Activated CD4-positive, alpha-beta T cell treated with anti-CD3 and anti-CD28 coated beads for 36 hours (primary cell): ENCODE data around the gene PIK3AP1. TPM values are rescaled to one million over a fixed set of nuclear protein-coding genes. Genes with fewer than 3 reads are reported as not detected.
A peak's percentile ranks its signal among the peaks of the same experiment; 100 is the strongest.

ENCODE experiments used
- ATAC-seq: fragments of 200-7000 bp; cut with Tn5 transposase; one replicate; pipeline ENCODE4 v1.10.0; 2021; ENCODE audit warnings: mild to moderate bottlenecking, moderate library complexity
- CTCF ChIA-PET: fragments of 350-600 bp; sonication (Branson Sonifier 250); formaldehyde crosslinking; loops from one replicate; lab custom pipeline; 2021; ENCODE audit warnings: antibody characterized with exemption; lab: Charles Lee
- POLR2A ChIA-PET: fragments of 350-600 bp; sonication (Branson Sonifier 250); formaldehyde crosslinking; loops from one replicate; lab custom pipeline; 2021; ENCODE audit warnings: antibody characterized with exemption, inconsistent platforms; lab: Charles Lee
- DNase-seq: peaks from one replicate; pipeline ENCODE4 v3.0.0-alpha.2; 2020
- H3K27ac Mint-ChIP-seq: one replicate; pipeline ENCODE4 v1.8.0; 2021; ENCODE audit warnings: mixed read lengths
- H3K27me3 Mint-ChIP-seq: one replicate; pipeline ENCODE4 v1.8.0; 2021; ENCODE audit warnings: mixed read lengths
- H3K36me3 Mint-ChIP-seq: one replicate; pipeline ENCODE4 v1.8.0; 2021; ENCODE audit warnings: low read depth, mixed read lengths
- H3K4me1 Mint-ChIP-seq: one replicate; pipeline ENCODE4 v1.8.0; 2021; ENCODE audit warnings: mixed read lengths
- H3K4me3 Mint-ChIP-seq: one replicate; pipeline ENCODE4 v1.8.0; 2021; ENCODE audit warnings: mild to moderate bottlenecking, moderate library complexity, mixed read lengths
- H3K9me3 Mint-ChIP-seq: one replicate; pipeline ENCODE4 v1.8.0; 2021; ENCODE audit warnings: low read depth, mixed read lengths
- intact Hi-C, 2 experiments: fragments of 100-400 bp; cut with DNase I in 1 of 2; cut with micrococcal nuclease in 1 of 2; formaldehyde crosslinking; loops; one replicate each; pipeline versions ENCODE4 v1.14.2 to v1.15.1; 2022 to 2024; cut with DNase I, micrococcal nuclease
- total RNA-seq, 2 experiments: library from RNA; stranded (reverse); gene quantifications; one replicate each; pipeline ENCODE4 v1.2.3, GENCODE V29; 2021

PIK3AP1 gene
- total RNA-seq, 2 experiments from 2014 or later = 2.7 to 2.9 TPM

GRCh38 chr10:96695366-96695765 lies 24.9 kb downstream of the PIK3AP1 start:
- Mint-ChIP-seq H3K27ac (peak overlapping the region; percentile 76), H3K9me3 (no peaks in the 10 kb centered on the region), H3K27me3 (no peaks in the 10 kb centered on the region), H3K36me3 (no peaks in the 10 kb centered on the region), H3K4me1 (peaks cover 28% of the 10 kb centered on the region), H3K4me3 (no peak overlapping the region)
- DNase-seq (peak; percentile 33), ATAC-seq (peak; percentile 76)
- POLR2A ChIA-PET = no interaction called here
- intact Hi-C loops = loop anchor here in 1 of 2 experiments (2.0 to 5.0 kb wide), 2 partner anchors 25 to 108 kb away; partner anchors contain the start of genes PIK3AP1 and TM9SF3
- CTCF ChIA-PET = no interaction called here

- ATAC-seq (no peak), DNase-seq (no peak)
- H3K27ac Mint-ChIP-seq = no peak overlapping the region
- H3K4me3 Mint-ChIP-seq = no peak overlapping the region
- no peaks in the 10 kb centered on the region for H3K27me3 Mint-ChIP-seq
- CTCF ChIA-PET = no interaction called here
- POLR2A ChIA-PET = no interaction called here
- H3K9me3 Mint-ChIP-seq = no peaks in the 10 kb centered on the region
- H3K36me3 Mint-ChIP-seq = no peaks in the 10 kb centered on the region
- intact Hi-C loops = no loop called here
- H3K4me1 Mint-ChIP-seq = peaks cover 28% of the 10 kb centered on the region
These were observed 26.9 kb downstream of the PIK3AP1 start for GRCh38 chr10:96693431-96693830.

GRCh38 chr10:96692427-96692826 lies 27.9 kb downstream of the PIK3AP1 start:
- Mint-ChIP-seq H3K27me3 (no peaks in the 10 kb centered on the region), H3K4me3 (no peak overlapping the region), H3K9me3 (no peaks in the 10 kb centered on the region), H3K27ac (no peak overlapping the region), H3K36me3 (no peaks in the 10 kb centered on the region), H3K4me1 (peaks cover 33% of the 10 kb centered on the region)
- ATAC-seq (no peak), DNase-seq (no peak)
- intact Hi-C loops = no loop called here
- ChIA-PET CTCF (interaction anchor here (0.6 to 1.0 kb wide), 2 partner anchors 9 to 130 kb away, joined by 3 read pairs; no protein-coding TSS in a partner anchor), POLR2A (no interaction called here)

GRCh38 chr10:96691761-96692160 lies 28.6 kb downstream of the PIK3AP1 start:
- no peaks in the 10 kb centered on the region for H3K27me3 Mint-ChIP-seq
- H3K4me1 Mint-ChIP-seq = peaks cover 33% of the 10 kb centered on the region
- POLR2A ChIA-PET = no interaction called here

GRCh38 chr10:96690755-96691730 lies 29.3 kb downstream of the PIK3AP1 start:
- POLR2A ChIA-PET = no interaction called here
- ATAC-seq = no peak

More at GRCh38 chr10:96691761-96692160, 28.6 kb downstream of the PIK3AP1 start:
- H3K36me3 Mint-ChIP-seq = no peaks in the 10 kb centered on the region
- intact Hi-C loops = no loop called here
- no peak overlapping the region for H3K27ac Mint-ChIP-seq
- no peak for ATAC-seq
- H3K4me3 Mint-ChIP-seq = no peak overlapping the region
- no peak for DNase-seq
- H3K9me3 Mint-ChIP-seq = no peaks in the 10 kb centered on the region
- CTCF ChIA-PET = interaction anchor here (0.5 kb wide), 1 partner anchor 252 kb away, joined by 3 read pairs; no protein-coding TSS in a partner anchor

GRCh38 chr10:96688789-96689188 lies 31.5 kb downstream of the PIK3AP1 start:
- Mint-ChIP-seq H3K4me3 (no peak overlapping the region), H3K27me3 (no peaks in the 10 kb centered on the region), H3K4me1 (peaks cover 13% of the 10 kb centered on the region), H3K36me3 (no peaks in the 10 kb centered on the region), H3K27ac (no peak overlapping the region), H3K9me3 (no peaks in the 10 kb centered on the region)
- no peak for ATAC-seq
- ChIA-PET CTCF (no interaction called here), POLR2A (no interaction called here)
- intact Hi-C loops = no loop called here
- DNase-seq = no peak

More at GRCh38 chr10:96690755-96691730, 29.3 kb downstream of the PIK3AP1 start:
- no peak for DNase-seq
- no peak overlapping the region for H3K27ac Mint-ChIP-seq
- no peaks in the 10 kb centered on the region for H3K36me3 Mint-ChIP-seq
- intact Hi-C loops = no loop called here
- no peak overlapping the region for H3K4me3 Mint-ChIP-seq
- H3K27me3 Mint-ChIP-seq = no peaks in the 10 kb centered on the region
- H3K9me3 Mint-ChIP-seq = no peaks in the 10 kb centered on the region
- peaks cover 28% of the 10 kb centered on the region for H3K4me1 Mint-ChIP-seq
- CTCF ChIA-PET = interaction anchor here (0.5 to 0.9 kb wide), 2 partner anchors 50 to 253 kb away, joined by 3 read pairs; no protein-coding TSS in a partner anchor

GRCh38 chr10:96687317-96688012 lies 32.8 kb downstream of the PIK3AP1 start:
- ChIA-PET CTCF (no interaction called here), POLR2A (no interaction called here)
- ATAC-seq = no peak
- Mint-ChIP-seq H3K27me3 (no peaks in the 10 kb centered on the region), H3K27ac (no peak overlapping the region), H3K36me3 (no peaks in the 10 kb centered on the region), H3K9me3 (no peaks in the 10 kb centered on the region), H3K4me3 (no peak overlapping the region), H3K4me1 (peaks cover 9% of the 10 kb centered on the region)
- intact Hi-C loops = no loop called here
- no peak for DNase-seq

- no peaks in the 10 kb centered on the region for H3K27me3 Mint-ChIP-seq
- POLR2A ChIA-PET = interaction anchor here (0.6 kb wide), 1 partner anchor 12 kb away, joined by 3 read pairs; no protein-coding TSS in a partner anchor
These were observed 33.8 kb downstream of the PIK3AP1 start for GRCh38 chr10:96686514-96686913.

GRCh38 chr10:96685306-96685705 lies 35.0 kb downstream of the PIK3AP1 start:
- Mint-ChIP-seq H3K36me3 (no peaks in the 10 kb centered on the region), H3K9me3 (no peaks in the 10 kb centered on the region), H3K4me3 (no peak overlapping the region), H3K4me1 (peaks cover 5% of the 10 kb centered on the region), H3K27ac (no peak overlapping the region), H3K27me3 (no peaks in the 10 kb centered on the region)
- intact Hi-C loops = no loop called here
- no peak for ATAC-seq
- DNase-seq = no peak
- ChIA-PET CTCF (no interaction called here), POLR2A (no interaction called here)

More at GRCh38 chr10:96686514-96686913, 33.8 kb downstream of the PIK3AP1 start:
- intact Hi-C loops = no loop called here
- CTCF ChIA-PET = interaction anchor here (0.8 kb wide), 1 partner anchor 100 kb away, joined by 3 read pairs; the partner anchor contains the start of gene TM9SF3
- no peaks in the 10 kb centered on the region for H3K9me3 Mint-ChIP-seq
- peaks cover 9% of the 10 kb centered on the region for H3K4me1 Mint-ChIP-seq
- no peaks in the 10 kb centered on the region for H3K36me3 Mint-ChIP-seq
- DNase-seq = no peak
- H3K4me3 Mint-ChIP-seq = no peak overlapping the region
- no peak for ATAC-seq
- H3K27ac Mint-ChIP-seq = no peak overlapping the region

- Mint-ChIP-seq H3K27me3 (no peaks in the 10 kb centered on the region), H3K27ac (no peak overlapping the region), H3K4me3 (no peak overlapping the region), H3K36me3 (no peaks in the 10 kb centered on the region), H3K9me3 (no peaks in the 10 kb centered on the region), H3K4me1 (peaks cover 5% of the 10 kb centered on the region)
- ChIA-PET POLR2A (no interaction called here), CTCF (no interaction called here)
- DNase-seq = no peak
- intact Hi-C loops = no loop called here
- no peak for ATAC-seq
These were observed 35.5 kb downstream of the PIK3AP1 start for GRCh38 chr10:96684826-96685225.

- ChIA-PET CTCF (interaction anchor here (0.7 kb wide), 1 partner anchor 9 kb away, joined by 3 read pairs; no protein-coding TSS in a partner anchor), POLR2A (no interaction called here)
- no peak for ATAC-seq
- Mint-ChIP-seq H3K4me1 (peaks cover 5% of the 10 kb centered on the region), H3K4me3 (no peak overlapping the region), H3K36me3 (no peaks in the 10 kb centered on the region), H3K27me3 (no peaks in the 10 kb centered on the region), H3K9me3 (no peaks in the 10 kb centered on the region), H3K27ac (no peak overlapping the region)
- no peak for DNase-seq
- intact Hi-C loops = no loop called here
These were observed 36.6 kb downstream of the PIK3AP1 start for GRCh38 chr10:96683710-96684109.
